B cell (primary cell): ENCODE measurements around the gene TMEM14B. TPM values are rescaled to one million over a fixed set of nuclear protein-coding genes. Genes with fewer than 3 reads are reported as not detected.

Experiments used
- ATAC-seq: fragments of 200-7000 bp; cut with Tn5 transposase; one replicate; pipeline ENCODE4 v1.10.0; 2021; ENCODE audit warnings: low read depth, mild to moderate bottlenecking, moderate number of reproducible peaks, moderate library complexity
- CTCF ChIA-PET: fragments of 350-600 bp; sonication (Branson Sonifier 250); formaldehyde crosslinking; loops from one replicate; lab custom pipeline; 2021; ENCODE audit warnings: antibody characterized with exemption, inconsistent platforms; lab: Charles Lee
- POLR2A ChIA-PET: fragments of 350-600 bp; sonication (Branson Sonifier 250); formaldehyde crosslinking; loops from one replicate; lab custom pipeline; 2021; ENCODE audit warnings: antibody characterized with exemption; lab: Charles Lee
- DNase-seq: peaks from one replicate; pipeline ENCODE4 v3.0.0; 2013
- H2AFZ ChIP-seq: 2 replicates; pipeline ENCODE4 v1.6.1; 2012; ENCODE audit warnings: mild to moderate bottlenecking, low read depth, low read length; ENCODE audit not compliant: insufficient read depth, poor library complexity, severe bottlenecking
- H3K27ac ChIP-seq, 2 donors: 1 replicate in 1 of 2; 2 replicates in 1 of 2; pipeline ENCODE4 v1.5.1; 2012 to 2013; ENCODE audit warnings: low read length in 2 of 2, mild to moderate bottlenecking in 2 of 2, moderate library complexity in 1 of 2
- H3K27me3 ChIP-seq, 4 experiments: fragments of 200-600 bp in 1 of 4; sonication (generic) in 1 of 4; replicated peaks in 1 of 4; 1 replicate in 2 of 4; 2 replicates in 2 of 4; pipeline versions ENCODE4 v1.6.1 to v1.7.0; 2013 to 2016; ENCODE audit warnings: low read length in 3 of 4, mild to moderate bottlenecking in 2 of 4, mixed read lengths in 1 of 4, moderate library complexity in 1 of 4; ENCODE audit not compliant: insufficient read depth in 4 of 4, control insufficient read depth in 3 of 4; ENCODE audit errors: control extremely low read depth in 1 of 4
- H3K36me3 ChIP-seq, 2 experiments: replicated peaks in 1 of 2; 1 replicate in 1 of 2; 2 replicates in 1 of 2; pipeline versions ENCODE4 v1.6.1 to v1.7.1; 2013; ENCODE audit warnings: low read length in 1 of 2; ENCODE audit not compliant: insufficient read depth in 2 of 2, control insufficient read depth in 1 of 2; ENCODE audit errors: control extremely low read depth in 1 of 2, extremely low read depth in 1 of 2
- H3K4me1 ChIP-seq, 2 donors: fragments of 200-600 bp in 1 of 2; sonication (generic) in 1 of 2; 1 replicate in 1 of 2; 2 replicates in 1 of 2; pipeline versions ENCODE4 v1.5.1 to v1.6.1; 2013 to 2017; ENCODE audit warnings: low read length in 2 of 2; ENCODE audit not compliant: control insufficient read depth in 2 of 2, insufficient read depth in 2 of 2
- H3K4me2 ChIP-seq: replicated peaks from 2 replicates; pipeline ENCODE3; 2012; ENCODE audit warnings: mild to moderate bottlenecking, low read depth, low read length; ENCODE audit not compliant: poor library complexity, severe bottlenecking
- H3K4me3 ChIP-seq, 5 experiments: fragments of 200-600 bp in 1 of 5; sonication (generic) in 1 of 5; 1 replicate in 3 of 5; 2 replicates in 2 of 5; pipeline versions ENCODE4 v1.5.1 to v1.7.0; 2011 to 2016; ENCODE audit warnings: low read length in 4 of 5, mild to moderate bottlenecking in 4 of 5, low read depth in 2 of 5, control low read depth in 1 of 5, moderate library complexity in 1 of 5; ENCODE audit not compliant: insufficient read depth in 1 of 5; ENCODE audit errors: control extremely low read depth in 1 of 5, extremely low read depth in 1 of 5
- H3K79me2 ChIP-seq: fragments of 200-600 bp; sonication (generic); one replicate; pipeline ENCODE4 v1.6.0; 2016; ENCODE audit warnings: low read length; ENCODE audit not compliant: control insufficient read depth, insufficient read depth
- H3K9ac ChIP-seq: fragments of 200-600 bp; sonication (generic); 2 replicates; pipeline ENCODE4 v1.6.1; 2017; ENCODE audit warnings: mild to moderate bottlenecking, low read length, moderate library complexity
- H3K9me3 ChIP-seq, 3 donors: one replicate each; pipeline versions ENCODE4 v1.6.1 to v1.7.1; 2013; ENCODE audit warnings: low read length in 2 of 3; ENCODE audit not compliant: control insufficient read depth in 2 of 3, insufficient read depth in 1 of 3; ENCODE audit errors: control extremely low read depth in 1 of 3
- H4K20me1 ChIP-seq: 2 replicates; pipeline ENCODE4 v1.6.0; 2012; ENCODE audit warnings: mild to moderate bottlenecking, low read length; ENCODE audit not compliant: insufficient read depth, control insufficient read depth, poor library complexity, severe bottlenecking
- H3K27ac Mint-ChIP-seq: one replicate; pipeline ENCODE4 v1.8.0; 2021; ENCODE audit warnings: mixed read lengths
- H3K27me3 Mint-ChIP-seq: one replicate; pipeline ENCODE4 v1.8.0; 2021; ENCODE audit warnings: mixed read lengths
- H3K4me1 Mint-ChIP-seq: one replicate; pipeline ENCODE4 v1.8.0; 2021; ENCODE audit warnings: mixed read lengths
- H3K4me3 Mint-ChIP-seq: one replicate; pipeline ENCODE4 v1.8.0; 2021; ENCODE audit warnings: mixed read lengths
- H3K9me3 Mint-ChIP-seq: one replicate; pipeline ENCODE4 v1.8.0; 2022; ENCODE audit warnings: mixed read lengths; ENCODE audit not compliant: insufficient read depth
- EZH2 ChIP-seq: IDR thresholded peaks from 2 replicates; pipeline ENCODE4 v1.6.1; 2012; ENCODE audit warnings: borderline replicate concordance, low read depth, mild to moderate bottlenecking, moderate library complexity, low read length; ENCODE audit not compliant: insufficient read depth, poor library complexity, severe bottlenecking
- WGBS: methylation state at CpG from one replicate; pipeline ENCODE4 v1.1.5; 2013; ENCODE audit warnings: missing lambda C conversion rate; ENCODE audit not compliant: insufficient coverage; 5-methylcytosine and 5-hydroxymethylcytosine counted together
- intact Hi-C: fragments of 100-400 bp; cut with micrococcal nuclease; formaldehyde crosslinking; loops from one replicate; pipeline ENCODE4 v1.10.0; 2022
- polyA plus RNA-seq: library from polyadenylated mRNA; depleted of rRNA; stranded (reverse); fragments of >200 nt; gene quantifications from 2 replicates; pipeline ENCODE4 v1.2.3, GENCODE V29; 2012
- small RNA-seq: library from RNA; depleted of rRNA; stranded (forward); fragments of <200 nt; gene quantifications from one replicate; pipeline ENCODE3, GENCODE V24; 2012; ENCODE audit warnings: low replicate concordance, low read depth; ENCODE audit not compliant: insufficient read length
- total RNA-seq, 2 donors: library from RNA; stranded (reverse); fragments of 120-200 nt in 1 of 2; gene quantifications; 1 replicate in 1 of 2; 2 replicates in 1 of 2; pipeline versions ENCODE4 v1.2.3 to v1.2.4, GENCODE V29; 2013 to 2022
- TF ChIP-seq, protein P1 (sequence below): fragments of 200-600 bp; IDR thresholded peaks from one replicate; pipeline ENCODE4 v1.8.0; 2022; ENCODE audit warnings: antibody characterized with exemption, mild to moderate bottlenecking

TMEM14B gene
- total and polyA plus RNA-seq, 2 donors (not counting 1 experiment from before 2014, with no cell fraction given) = 40.8 to 58.5 TPM

DNA sequence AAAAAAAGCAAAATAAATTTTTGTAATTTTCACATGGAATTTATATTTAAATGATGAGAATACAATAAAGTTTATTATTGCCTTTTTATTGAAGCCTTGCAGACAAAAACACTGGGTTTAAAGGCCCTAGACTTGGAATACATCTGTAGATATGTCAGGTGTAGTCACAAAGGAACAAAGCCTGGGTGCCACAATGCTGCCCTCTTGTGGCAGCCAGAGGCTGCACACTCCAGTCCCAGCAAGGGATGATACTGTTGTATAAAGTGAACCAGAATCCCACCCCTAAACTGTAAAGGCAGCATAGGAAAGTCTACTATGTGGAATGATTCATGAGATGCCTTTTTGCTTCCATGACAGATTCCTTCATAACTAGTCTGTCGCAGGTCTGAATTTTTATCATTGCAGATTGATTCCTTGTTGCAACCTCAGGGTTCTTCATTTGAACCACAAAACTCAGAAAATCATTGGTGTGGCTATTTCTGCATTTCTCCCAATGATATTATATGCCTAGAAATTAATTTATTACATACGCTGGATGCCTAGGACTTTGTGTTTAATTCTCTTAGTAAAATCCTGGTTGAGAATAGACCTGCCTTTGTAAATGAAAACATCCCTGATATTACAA lies 53.7 kb downstream of the TMEM14B start:
- DNase-seq (peak; percentile 73), ATAC-seq (peak; percentile 83)
- POLR2A ChIA-PET = no interaction called here
- H3K4me3 ChIP-seq = no peak overlapping the region
- 17% methylated on average over 1 of the region's 2 CpGs for WGBS
- no peak overlapping the region for H3K4me2 ChIP-seq
- no peak for TF ChIP-seq EZH2
- TF ChIP-seq, protein P1, sequence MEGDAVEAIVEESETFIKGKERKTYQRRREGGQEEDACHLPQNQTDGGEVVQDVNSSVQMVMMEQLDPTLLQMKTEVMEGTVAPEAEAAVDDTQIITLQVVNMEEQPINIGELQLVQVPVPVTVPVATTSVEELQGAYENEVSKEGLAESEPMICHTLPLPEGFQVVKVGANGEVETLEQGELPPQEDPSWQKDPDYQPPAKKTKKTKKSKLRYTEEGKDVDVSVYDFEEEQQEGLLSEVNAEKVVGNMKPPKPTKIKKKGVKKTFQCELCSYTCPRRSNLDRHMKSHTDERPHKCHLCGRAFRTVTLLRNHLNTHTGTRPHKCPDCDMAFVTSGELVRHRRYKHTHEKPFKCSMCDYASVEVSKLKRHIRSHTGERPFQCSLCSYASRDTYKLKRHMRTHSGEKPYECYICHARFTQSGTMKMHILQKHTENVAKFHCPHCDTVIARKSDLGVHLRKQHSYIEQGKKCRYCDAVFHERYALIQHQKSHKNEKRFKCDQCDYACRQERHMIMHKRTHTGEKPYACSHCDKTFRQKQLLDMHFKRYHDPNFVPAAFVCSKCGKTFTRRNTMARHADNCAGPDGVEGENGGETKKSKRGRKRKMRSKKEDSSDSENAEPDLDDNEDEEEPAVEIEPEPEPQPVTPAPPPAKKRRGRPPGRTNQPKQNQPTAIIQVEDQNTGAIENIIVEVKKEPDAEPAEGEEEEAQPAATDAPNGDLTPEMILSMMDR = peak; percentile 99
- Mint-ChIP-seq H3K27me3 (no peaks in the 10 kb centered on the region), H3K27ac (no peak overlapping the region), H3K4me1 (no peaks in the 10 kb centered on the region), H3K9me3 (no peaks in the 10 kb centered on the region), H3K4me3 (no peak overlapping the region)
- no peaks in the 10 kb centered on the region for H3K36me3 ChIP-seq
- no peak overlapping the region for H3K27ac ChIP-seq
- H3K27me3 ChIP-seq = no peaks in the 10 kb centered on the region
- H4K20me1 ChIP-seq = no peaks in the 10 kb centered on the region
- CTCF ChIA-PET = interaction anchor here (0.6 to 4.2 kb wide), 22 partner anchors 9 to 330 kb away, joined by 3 to 128 read pairs (median 4); partner anchors contain the start of gene PAK1IP1
- no peak overlapping the region for H2AFZ ChIP-seq
- no peaks in the 10 kb centered on the region for H3K9me3 ChIP-seq
- no peak overlapping the region for H3K9ac ChIP-seq
- no peaks in the 10 kb centered on the region for H3K79me2 ChIP-seq
- intact Hi-C loops = loop anchor here (1.0 to 5.0 kb wide), 2 partner anchors 107 to 266 kb away; partner anchors contain the start of genes C6orf52 and PAK1IP1
- H3K4me1 ChIP-seq = no peaks in the 10 kb centered on the region

Small RNA genes lying within 50 kb of the gene (small RNA-seq; reads per million reads assigned to genes)
- gene RNA5SP203 = not detected

Other genes with a start within 250 kb of the TMEM14B start
- 32.1 and 38.1 TPM in 2 replicates for gene GCNT2, start 226.5 kb upstream of the TMEM14B start, total RNA-seq
- gene GCNT2, start 226.5 kb upstream of the TMEM14B start, polyA plus RNA-seq = 5.9 and 6.8 TPM in 2 replicates
- gene C6orf52, start 53.2 kb upstream of the TMEM14B start, total RNA-seq = 1.2 TPM in 1 of 2 replicates, not detected in the other
- gene C6orf52, start 53.2 kb upstream of the TMEM14B start, polyA plus RNA-seq = 0.51 and 0.87 TPM in 2 replicates
- gene PAK1IP1, start 52.8 kb upstream of the TMEM14B start, total RNA-seq = 6.1 TPM in 2 replicates
- gene PAK1IP1, start 52.8 kb upstream of the TMEM14B start, polyA plus RNA-seq = 3.8 and 4.2 TPM in 2 replicates
- 25.0 and 31.7 TPM in 2 replicates for gene TMEM14C, start 24.7 kb upstream of the TMEM14B start, total RNA-seq
- gene TMEM14C, start 24.7 kb upstream of the TMEM14B start, polyA plus RNA-seq = 36.8 and 39.1 TPM in 2 replicates
- not detected in 2 replicates for gene MAK, start 90.7 kb downstream of the TMEM14B start, total RNA-seq
- 0.03 and 0.04 TPM in 2 replicates for gene MAK, start 90.7 kb downstream of the TMEM14B start, polyA plus RNA-seq
- gene GCM2, start 134.2 kb downstream of the TMEM14B start, total RNA-seq = not detected in 2 replicates
- not detected in 2 replicates for gene GCM2, start 134.2 kb downstream of the TMEM14B start, polyA plus RNA-seq
- gene SYCP2L, start 139.2 kb downstream of the TMEM14B start, total RNA-seq = not detected in 2 replicates
- 0.06 and 0.19 TPM in 2 replicates for gene SYCP2L, start 139.2 kb downstream of the TMEM14B start, polyA plus RNA-seq